Ishikawa (cell line): ENCODE measurements around the gene MAP3K2.

Experiments
- CEBPB ChIP-seq: IDR thresholded peaks from 2 replicates; pipeline ENCODE4 v1.6.1; 2012
- CREB1 ChIP-seq: IDR thresholded peaks from 2 replicates; pipeline ENCODE4 v1.6.1; 2012; ENCODE audit warnings: low read depth
- EGR1 ChIP-seq: IDR thresholded peaks from 2 replicates; pipeline ENCODE4 v1.6.1; 2012
- EP300 ChIP-seq: IDR thresholded peaks from 2 replicates; pipeline ENCODE4 v1.6.1; 2012; ENCODE audit warnings: borderline replicate concordance
- FOXM1 ChIP-seq: IDR thresholded peaks from 2 replicates; pipeline ENCODE4 v1.6.1; 2012; ENCODE audit warnings: low read depth, borderline replicate concordance
- NFIC ChIP-seq: IDR thresholded peaks from 2 replicates; pipeline ENCODE4 v1.6.1; 2012
- RAD21 ChIP-seq: IDR thresholded peaks from 2 replicates; pipeline ENCODE4 v1.6.1; 2012; ENCODE audit warnings: low read depth
- TAF1 ChIP-seq: IDR thresholded peaks from 2 replicates; pipeline ENCODE4 v1.6.1; 2012; ENCODE audit warnings: low read depth, mild to moderate bottlenecking
- TCF12 ChIP-seq: IDR thresholded peaks from 2 replicates; pipeline ENCODE4 v1.6.1; 2012; ENCODE audit warnings: low read depth
- TEAD4 ChIP-seq: IDR thresholded peaks from 2 replicates; pipeline ENCODE4 v1.6.1; 2012
- YY1 ChIP-seq: IDR thresholded peaks from 2 replicates; pipeline ENCODE4 v1.6.1; 2012; ENCODE audit warnings: low read depth
- ZBTB7A ChIP-seq: IDR thresholded peaks from 2 replicates; pipeline ENCODE4 v1.6.1; 2012; ENCODE audit warnings: low read depth
- TF ChIP-seq, protein P1 (sequence below): IDR thresholded peaks from 2 replicates; pipeline ENCODE4 v1.6.1; 2012
- TF ChIP-seq, protein P2 (sequence below): IDR thresholded peaks from 2 replicates; pipeline ENCODE4 v1.6.1; 2012
- TF ChIP-seq, protein P3 (sequence below): IDR thresholded peaks from 2 replicates; pipeline ENCODE4 v1.6.1; 2012; ENCODE audit warnings: low read depth, mild to moderate bottlenecking

The MAP3K2 gene

DNA sequence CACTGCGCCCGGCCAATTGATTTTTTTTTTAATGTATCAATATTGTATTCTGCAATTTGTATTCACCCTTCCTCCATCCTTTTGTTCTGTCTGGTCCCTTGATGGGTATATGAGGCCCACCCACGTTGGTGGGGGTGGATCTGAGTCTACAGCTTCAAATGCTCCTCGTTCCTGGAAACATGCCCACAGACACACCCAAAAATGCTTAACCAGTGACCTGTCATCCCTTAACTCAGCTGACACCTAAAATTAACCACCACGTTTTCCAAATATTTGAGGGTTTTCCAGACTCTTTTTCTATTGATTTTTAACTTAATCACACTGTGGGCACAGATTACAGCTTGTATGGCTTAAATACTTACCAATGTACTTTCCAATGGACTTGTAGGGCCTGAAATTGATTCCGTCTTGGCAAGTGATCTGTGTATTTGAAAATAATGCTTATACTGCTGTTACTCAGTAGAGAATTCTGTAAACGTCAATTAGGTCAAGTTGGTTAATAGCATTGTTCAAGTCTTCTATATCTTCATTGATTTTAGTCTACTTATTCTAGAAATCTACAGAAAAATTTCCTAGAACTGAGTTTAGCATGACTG lies 133.3 kb downstream of the MAP3K2 start:
- TF ChIP-seq, protein P1, sequence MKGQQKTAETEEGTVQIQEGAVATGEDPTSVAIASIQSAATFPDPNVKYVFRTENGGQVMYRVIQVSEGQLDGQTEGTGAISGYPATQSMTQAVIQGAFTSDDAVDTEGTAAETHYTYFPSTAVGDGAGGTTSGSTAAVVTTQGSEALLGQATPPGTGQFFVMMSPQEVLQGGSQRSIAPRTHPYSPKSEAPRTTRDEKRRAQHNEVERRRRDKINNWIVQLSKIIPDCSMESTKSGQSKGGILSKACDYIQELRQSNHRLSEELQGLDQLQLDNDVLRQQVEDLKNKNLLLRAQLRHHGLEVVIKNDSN: no peak
- TF ChIP-seq TEAD4 (no peak), ZBTB7A (no peak), EGR1 (no peak), CEBPB (no peak), TCF12 (no peak), CREB1 (no peak), RAD21 (no peak), FOXM1 (no peak), YY1 (no peak), NFIC (no peak), TAF1 (no peak), EP300 (no peak)
- TF ChIP-seq, protein P2, sequence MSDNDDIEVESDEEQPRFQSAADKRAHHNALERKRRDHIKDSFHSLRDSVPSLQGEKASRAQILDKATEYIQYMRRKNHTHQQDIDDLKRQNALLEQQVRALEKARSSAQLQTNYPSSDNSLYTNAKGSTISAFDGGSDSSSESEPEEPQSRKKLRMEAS: no peak
- TF ChIP-seq, protein P3, sequence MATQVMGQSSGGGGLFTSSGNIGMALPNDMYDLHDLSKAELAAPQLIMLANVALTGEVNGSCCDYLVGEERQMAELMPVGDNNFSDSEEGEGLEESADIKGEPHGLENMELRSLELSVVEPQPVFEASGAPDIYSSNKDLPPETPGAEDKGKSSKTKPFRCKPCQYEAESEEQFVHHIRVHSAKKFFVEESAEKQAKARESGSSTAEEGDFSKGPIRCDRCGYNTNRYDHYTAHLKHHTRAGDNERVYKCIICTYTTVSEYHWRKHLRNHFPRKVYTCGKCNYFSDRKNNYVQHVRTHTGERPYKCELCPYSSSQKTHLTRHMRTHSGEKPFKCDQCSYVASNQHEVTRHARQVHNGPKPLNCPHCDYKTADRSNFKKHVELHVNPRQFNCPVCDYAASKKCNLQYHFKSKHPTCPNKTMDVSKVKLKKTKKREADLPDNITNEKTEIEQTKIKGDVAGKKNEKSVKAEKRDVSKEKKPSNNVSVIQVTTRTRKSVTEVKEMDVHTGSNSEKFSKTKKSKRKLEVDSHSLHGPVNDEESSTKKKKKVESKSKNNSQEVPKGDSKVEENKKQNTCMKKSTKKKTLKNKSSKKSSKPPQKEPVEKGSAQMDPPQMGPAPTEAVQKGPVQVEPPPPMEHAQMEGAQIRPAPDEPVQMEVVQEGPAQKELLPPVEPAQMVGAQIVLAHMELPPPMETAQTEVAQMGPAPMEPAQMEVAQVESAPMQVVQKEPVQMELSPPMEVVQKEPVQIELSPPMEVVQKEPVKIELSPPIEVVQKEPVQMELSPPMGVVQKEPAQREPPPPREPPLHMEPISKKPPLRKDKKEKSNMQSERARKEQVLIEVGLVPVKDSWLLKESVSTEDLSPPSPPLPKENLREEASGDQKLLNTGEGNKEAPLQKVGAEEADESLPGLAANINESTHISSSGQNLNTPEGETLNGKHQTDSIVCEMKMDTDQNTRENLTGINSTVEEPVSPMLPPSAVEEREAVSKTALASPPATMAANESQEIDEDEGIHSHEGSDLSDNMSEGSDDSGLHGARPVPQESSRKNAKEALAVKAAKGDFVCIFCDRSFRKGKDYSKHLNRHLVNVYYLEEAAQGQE: no peak
